Measurements from ENCODE around the gene BCL11A.

DNA sequence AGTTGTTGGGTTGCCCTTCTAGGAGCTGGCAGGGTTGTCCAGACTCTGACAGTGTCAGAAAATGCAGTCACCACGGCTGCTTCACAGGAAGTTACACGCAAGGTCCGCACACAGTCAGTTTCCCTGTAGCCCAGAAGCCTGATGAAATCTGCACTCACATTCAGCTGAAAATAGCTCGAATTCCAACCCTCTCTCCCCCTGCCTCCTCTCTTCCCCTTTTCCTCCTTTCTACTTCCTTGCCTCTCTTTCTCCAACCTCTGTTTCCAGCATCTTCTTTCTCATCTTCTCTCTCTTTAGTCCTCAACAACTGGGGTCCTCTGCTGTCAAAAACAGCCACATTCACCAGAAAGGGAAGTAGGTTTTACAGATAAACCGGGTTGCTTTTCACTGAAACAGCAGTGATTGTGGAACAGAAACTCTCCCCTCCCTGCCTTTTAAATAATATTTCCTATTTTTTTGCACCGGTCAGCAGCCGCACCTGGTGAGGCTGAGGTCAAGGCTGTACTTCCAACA is 69.3 kb downstream of the BCL11A start:
- TF ChIP-seq, protein P1, sequence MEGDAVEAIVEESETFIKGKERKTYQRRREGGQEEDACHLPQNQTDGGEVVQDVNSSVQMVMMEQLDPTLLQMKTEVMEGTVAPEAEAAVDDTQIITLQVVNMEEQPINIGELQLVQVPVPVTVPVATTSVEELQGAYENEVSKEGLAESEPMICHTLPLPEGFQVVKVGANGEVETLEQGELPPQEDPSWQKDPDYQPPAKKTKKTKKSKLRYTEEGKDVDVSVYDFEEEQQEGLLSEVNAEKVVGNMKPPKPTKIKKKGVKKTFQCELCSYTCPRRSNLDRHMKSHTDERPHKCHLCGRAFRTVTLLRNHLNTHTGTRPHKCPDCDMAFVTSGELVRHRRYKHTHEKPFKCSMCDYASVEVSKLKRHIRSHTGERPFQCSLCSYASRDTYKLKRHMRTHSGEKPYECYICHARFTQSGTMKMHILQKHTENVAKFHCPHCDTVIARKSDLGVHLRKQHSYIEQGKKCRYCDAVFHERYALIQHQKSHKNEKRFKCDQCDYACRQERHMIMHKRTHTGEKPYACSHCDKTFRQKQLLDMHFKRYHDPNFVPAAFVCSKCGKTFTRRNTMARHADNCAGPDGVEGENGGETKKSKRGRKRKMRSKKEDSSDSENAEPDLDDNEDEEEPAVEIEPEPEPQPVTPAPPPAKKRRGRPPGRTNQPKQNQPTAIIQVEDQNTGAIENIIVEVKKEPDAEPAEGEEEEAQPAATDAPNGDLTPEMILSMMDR (IDR thresholded peaks at IDR 0.05), result no peak
- no peak for TF ChIP-seq POLR2A (IDR thresholded peaks at IDR 0.05)
